ENCODE data around the gene SLC18A2.

SLC18A2 gene

DNA sequence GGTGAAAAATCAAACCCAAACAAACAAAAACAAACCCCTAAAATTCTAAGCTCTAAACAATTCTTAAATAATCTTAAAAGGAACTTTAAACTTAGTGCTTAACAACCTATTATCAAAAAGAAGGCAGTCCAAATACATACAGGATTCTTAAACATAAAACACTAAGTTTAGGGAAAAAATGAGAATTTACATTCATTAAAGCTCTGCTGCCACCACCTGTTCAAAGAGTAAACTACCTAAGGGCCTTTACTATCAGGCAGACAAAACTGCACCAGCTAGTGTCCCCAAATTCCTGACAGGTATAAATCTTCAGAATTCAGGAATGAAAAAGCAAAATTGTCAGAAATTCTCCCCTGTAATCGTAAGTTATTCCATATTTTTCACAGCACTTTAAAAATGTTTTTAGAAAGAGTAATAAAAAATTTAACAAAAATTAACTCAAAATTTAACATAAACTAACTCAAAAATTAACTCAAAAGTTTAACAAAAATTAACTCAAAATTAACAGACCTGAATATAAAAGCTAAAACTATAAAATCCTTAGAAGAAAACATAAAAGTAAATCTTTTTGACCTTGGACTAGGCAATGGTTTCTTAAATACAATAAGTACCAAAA lies 79.2 kb downstream of the SLC18A2 start:
- peak; percentile 59 for DNase-seq

DNA sequence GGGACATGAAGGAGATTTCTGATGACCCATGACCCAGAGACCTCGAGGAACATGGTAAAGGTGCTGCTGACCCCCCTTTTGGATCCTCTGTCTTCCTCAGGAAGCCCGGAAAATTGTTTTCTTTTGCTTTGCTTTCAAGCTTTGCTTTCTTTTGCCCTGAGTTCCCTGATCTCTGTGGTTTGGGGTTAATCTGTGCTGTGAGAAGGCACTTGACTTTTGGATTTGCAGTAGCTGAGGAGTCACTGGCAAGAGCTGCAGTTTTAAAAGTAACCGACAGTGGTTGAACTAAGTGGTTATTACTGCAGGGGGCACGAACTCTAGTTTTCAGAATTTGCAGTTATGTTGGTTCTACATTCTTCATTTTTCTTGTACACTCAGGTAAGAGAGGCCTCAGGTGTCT lies 81.3 kb downstream of the SLC18A2 start:
- DNase-seq: no peak

DNA sequence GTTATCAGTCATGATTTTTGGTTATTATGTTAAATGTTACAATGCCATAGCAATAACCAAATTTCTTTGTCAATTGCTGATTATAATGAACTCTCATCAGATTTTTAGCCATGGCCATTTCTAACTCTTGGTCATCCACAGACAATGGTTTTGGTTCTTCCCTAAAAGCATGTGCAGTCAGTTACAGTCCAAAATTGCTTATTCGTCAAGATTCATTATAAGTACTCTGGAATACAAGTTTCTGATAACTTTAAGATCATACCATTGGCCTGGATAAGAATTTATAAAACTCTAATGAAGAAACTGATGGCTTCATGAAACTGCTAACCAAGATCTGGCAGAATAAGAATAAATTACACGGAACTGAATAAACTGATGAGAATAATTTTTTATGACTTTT lies 83.5 kb downstream of the SLC18A2 start:
- no peak for DNase-seq

DNA sequence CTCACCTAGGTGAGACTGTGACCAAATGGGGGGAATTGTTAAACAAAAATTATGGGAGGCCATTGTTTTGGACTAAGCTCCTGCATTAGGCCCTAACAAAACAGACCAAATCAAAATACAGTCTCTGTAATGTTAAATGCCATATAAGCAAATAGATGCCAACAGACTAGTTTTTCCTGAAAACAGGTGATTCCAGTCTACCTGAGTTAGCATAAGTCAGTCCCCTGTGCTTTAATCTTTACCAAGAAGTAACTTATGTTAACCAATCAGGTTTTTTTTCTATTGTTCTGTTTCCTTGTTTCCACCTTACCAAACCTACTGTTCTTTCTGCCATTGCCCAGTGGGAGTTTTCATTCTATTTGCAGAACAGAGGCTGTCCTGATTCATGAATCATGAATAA lies 86.3 kb downstream of the SLC18A2 start:
- DNase-seq: peak; percentile 40
